GM18519 (cell line): ENCODE measurements around the gene SYT9.
A peak's percentile ranks its signal among the peaks of the same experiment; 100 is the strongest.
"Not testable (repeated sequence)": the region's sequence is repeated elsewhere in the genome, so short reads cannot be mapped to it uniquely, and the experiment has no call there.

Experiments used
- ATAC-seq: cut with Tn5 transposase; IDR thresholded peaks from one replicate; pipeline ENCODE4 v1.9.1; 2021; ENCODE audit warnings: mild to moderate bottlenecking, moderate library complexity; ENCODE audit not compliant: unreplicated experiment, low FRiP score

Gene SYT9

DNA sequence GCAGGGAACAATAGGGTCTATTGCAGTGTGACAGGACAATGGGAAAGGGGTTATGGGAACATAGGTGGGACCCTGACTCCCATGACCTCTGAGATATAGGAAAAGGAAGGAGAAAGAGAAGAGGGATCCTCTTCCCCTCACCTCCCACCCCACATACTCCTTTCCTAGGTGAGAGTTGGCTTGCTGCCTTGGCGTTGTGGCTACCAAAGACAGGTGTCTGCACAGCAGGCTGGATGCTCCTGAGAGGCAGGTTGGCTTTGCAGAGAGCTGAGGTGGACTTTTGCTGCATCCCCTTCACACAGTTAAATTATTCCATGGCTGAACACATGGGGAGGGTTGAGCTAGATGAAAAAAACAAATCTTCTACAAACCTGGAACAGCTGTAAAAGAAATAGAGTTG lies 80.7 kb downstream of the SYT9 start:
- no peak for ATAC-seq

DNA sequence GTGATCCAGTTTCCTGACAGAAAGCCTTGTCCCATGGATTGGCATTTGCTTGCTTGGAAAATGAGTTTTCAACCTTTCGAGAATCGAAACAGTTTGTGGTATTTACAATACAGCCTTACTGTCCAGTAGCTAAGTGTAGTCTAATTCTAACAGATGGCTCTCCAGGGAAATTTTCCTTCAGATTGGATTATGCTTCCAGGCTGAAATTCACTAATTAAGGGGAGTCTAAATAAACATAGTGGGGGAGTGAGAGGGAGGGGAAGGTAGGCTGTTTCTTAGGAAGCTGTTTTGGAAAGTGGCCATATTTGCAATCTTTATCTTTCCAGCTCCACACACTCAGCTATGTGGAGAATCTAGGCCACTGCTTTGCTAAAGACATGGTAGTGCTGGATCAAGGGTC lies 81.3 kb downstream of the SYT9 start:
- no peak for ATAC-seq

DNA sequence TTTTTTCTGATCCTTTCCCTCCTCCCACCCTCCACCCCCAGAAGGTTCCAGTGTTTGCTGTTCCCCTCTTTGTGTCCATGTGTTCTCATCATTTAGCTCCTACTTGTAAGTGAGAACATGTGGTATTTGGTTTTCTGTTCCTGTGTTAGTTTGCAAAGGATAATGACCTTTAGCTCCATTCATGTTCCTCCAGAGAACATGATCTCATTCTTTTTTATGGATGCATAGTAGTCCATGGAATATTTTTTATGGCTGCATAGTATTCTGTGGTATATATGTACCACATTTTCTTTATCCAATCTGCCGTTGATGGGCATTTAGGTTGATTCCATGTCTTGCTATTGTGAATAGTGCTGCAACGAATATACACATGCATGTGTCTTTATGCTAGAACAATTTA lies 83.7 kb downstream of the SYT9 start:
- not testable (repeated sequence) for ATAC-seq

DNA sequence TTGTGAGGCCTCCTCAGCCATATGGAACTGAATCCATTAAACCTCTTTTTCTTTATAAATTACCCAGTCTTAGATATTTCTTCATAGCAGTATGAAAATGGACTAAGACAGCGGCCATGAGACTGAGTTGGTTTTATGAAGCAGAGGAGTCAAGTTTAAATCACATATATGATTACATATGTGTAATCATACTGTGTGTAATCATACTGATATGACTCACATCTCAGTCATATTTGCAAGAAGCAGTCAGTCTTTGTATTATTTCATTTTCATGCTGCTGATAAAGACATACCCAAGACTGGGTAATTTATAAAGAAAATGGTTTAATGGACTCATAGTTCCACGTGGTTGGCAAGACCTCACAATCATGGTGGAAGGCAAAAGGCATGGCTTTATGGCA lies 89.8 kb downstream of the SYT9 start:
- ATAC-seq, result no peak

DNA sequence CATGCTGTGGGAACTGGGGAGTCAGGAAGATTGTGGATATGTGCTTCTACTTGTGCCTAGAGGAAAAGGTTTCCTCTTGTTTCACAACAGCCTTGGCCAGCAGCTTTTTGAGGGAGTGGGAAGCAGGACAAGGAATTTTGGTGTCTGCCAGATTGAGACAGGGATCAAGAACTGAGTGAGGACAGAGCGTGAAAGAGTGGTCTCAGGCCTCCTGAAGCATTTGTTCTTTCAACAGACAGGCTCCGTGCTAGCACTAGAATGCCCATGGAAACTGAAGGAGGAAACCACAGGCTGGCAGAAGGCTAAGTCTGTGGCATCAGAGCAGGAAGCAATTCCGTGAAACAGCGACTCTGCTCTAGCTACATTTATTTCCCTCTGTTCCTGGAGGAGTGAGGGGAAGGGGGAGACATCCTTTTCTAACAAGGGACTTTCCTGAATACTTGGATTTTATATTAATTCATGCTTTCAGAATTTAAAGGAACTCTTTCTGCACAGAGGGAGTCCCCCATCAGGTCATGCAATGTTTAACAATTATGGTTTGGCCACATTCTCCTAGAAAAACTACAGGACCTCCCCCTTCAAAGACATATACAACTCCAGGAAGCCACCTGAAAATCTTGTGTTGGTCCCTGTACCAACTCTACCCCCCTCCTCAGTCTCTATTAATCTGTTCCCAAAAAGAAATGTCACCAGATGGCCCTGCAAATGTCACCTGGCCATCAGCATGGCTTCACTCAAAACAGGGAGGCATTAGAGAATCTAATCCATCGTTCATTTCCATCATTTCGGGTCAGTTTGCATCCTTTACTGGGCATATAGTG lies 96.1 kb downstream of the SYT9 start:
- no peak for ATAC-seq

DNA sequence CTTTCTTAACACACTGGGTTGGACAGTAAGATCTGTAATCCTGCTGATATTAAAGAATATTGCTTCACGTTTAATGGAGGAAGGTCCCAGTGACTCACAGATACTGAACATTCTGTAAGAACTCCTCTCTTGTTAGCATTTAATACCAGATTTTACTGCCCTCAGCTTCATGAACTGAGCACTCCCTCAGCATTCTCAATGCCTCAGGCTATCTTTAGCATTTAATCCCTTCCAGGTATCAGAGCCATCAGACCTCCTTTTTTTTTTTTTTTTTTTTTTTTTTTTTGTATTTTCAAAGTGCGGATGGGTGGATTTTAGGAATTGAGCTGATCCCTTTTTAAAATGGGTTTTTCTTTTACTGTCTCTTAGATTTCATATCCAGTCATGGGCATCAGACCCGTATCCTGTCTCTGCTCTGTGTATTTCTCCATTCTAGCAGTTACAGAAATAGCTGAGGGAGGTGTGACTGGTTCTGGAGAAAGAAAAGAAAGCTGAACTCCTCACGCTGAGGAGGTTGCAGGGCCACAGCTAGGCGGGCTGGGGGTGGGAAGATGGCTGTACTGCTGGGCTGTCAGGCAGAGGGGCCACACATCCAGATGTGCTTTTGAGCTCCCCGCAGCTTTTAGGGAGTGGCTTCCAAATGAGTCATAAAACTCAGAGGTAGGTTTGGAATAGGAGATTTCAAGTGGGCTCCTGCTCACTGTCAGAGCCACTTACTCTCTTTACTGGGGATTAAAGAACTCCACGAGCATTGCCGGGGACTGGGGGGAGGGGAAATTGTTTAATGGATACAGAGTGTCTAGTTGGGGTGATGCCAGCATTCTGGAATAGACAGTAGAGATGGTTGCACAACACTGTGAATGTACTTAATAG lies 97.0 kb downstream of the SYT9 start:
- ATAC-seq, result no peak

DNA sequence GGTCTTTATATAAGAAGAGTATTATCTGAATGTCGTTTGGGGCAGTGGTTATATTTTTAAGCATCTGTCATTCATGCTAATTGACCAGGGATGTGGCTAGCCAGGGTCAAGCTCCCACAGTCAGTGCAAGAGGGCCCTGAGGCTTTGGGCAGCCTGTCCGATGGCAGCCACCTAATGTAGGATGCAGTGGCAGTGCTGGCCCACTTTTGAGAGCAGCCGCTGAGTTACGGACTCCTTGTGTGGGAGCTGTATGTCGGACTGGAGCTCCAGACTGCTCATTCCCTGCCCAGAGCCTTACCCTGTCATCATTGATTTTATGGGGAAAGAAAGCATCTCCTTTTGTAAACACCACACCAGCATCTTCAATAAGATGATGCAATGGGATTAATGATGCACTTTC lies 99.5 kb downstream of the SYT9 start:
- ATAC-seq, result no peak

DNA sequence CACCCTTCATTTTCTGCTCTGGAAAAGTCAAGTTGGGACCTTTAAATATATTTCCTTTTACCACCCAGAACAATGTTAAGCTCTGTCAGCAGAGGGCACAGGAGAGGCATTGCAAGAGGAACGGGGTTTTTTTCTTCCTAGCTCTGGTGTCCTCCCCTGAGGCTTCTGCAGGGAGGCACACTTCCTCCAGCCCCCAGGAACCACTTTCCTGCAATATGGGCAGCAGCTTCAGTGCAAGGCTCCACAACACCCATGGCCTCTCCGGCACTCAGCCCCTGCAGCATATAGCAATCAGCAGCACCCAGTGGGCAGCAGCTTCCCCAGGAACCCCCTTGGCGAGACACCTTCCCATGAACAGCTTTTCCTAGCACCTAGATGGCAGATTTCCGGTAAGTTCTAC lies 101.4 kb downstream of the SYT9 start:
- no peak for ATAC-seq

DNA sequence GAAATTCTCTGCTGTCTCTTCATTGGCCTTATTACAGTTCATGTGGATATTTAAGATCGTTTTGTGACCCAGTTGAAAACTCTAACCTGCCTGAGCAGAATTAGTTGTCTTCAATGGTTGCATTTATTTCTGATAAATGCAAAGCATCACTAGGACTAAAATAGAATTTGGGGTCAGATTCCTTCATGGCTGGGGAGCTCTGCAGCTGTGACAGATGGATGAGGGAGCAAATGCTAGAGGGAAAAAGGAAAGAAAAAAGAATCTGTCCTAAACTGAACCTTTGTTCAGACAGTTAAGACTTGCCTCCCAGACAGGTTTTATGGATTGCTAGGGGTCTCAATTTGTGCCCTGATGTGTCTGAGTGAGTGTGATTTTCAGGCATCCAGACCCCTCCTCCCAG lies 113.0 kb downstream of the SYT9 start:
- no peak for ATAC-seq

DNA sequence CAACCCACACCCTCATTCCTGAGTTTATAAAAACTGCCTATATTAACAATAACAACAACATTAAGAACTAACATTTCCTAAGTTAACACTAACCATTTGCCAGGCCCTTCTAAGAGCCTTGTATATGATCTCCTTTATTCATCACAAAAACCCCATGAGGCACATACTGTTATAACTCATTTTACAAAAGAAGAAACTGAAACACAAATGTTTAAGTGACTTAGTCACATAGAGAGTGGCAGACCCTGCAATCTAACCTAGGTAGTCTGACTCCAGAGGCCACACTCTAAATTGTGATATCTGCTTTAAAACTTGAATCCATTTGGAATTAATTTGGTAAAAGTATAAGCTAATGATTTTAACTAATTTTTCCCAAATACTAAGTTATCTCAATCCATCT lies 116.1 kb downstream of the SYT9 start:
- no peak for ATAC-seq

DNA sequence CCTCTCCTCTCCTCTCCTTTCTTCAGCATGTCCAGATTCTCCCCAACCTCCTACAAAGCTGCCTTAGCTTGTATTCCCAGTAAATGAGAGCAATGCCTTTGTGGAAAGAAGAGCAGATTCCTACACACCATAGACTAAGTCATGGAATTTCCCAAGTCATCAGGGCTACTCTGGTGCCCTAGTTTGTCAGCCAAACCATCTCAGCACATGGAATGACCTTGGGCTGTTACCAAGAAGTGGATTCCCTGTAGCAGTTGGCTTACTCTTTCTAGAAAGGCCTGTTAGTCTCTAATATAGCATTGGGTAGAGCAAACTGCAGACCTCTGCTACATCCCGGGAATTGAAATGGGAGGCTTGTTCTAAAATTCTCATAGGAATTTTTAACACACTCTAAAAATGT lies 124.7 kb downstream of the SYT9 start:
- no peak for ATAC-seq

DNA sequence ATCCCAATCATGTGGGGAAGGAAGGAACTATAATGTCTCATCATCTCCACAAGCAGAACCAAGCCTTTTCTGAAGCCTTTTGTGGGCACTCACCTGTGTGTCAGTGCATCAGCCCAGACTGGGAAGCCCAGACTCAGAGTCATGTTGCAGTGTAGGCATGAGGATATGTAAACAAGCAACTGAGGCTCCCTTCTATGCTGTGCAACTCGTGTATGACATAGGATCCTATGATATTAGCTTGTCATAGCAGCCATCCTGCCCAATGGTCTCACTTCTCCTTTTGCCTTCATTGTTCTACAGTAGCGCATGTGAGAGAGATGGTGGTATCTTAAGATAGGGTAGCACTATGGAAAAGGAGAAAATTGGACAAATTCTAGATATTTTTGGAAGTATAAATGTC lies 130.2 kb downstream of the SYT9 start:
- ATAC-seq, result peak; percentile 78

DNA sequence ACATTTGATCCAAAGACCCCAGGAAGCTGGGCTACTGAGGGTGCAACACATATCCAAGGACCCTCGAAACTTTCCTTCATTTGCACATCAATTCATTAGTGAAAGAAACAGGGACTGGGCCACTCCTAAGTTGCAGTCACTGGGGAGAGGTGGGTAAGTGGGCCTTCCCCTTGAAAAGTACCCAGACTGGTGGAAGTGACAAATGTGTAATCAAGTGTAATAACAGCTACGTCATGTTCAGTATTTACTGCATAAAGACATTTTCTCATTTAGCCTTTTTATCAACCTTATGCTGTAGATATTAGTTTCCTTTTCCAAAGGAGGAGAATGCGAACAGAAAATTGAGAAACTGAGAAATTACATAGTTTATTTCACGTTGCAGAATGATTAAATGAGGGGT lies 131.7 kb downstream of the SYT9 start:
- ATAC-seq, result no peak

DNA sequence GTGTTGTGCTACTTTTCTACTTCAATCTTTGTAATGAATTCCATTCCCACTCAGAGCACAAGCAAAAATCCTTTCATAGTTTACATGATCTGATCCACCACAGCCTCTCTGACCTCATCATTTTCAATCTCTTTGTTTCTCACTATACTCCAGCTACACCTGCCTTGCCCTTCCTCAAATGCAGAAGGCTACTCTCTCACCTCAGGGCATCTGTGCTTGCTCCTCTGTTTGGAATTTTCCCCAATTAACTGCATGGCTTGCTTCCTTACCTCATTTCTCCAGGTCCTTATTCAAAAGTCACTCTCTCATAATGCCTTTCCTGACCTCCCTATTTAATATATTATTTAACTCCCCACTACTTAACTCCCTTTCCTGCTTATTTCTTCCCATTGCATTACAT lies 133.0 kb downstream of the SYT9 start:
- no peak for ATAC-seq

DNA sequence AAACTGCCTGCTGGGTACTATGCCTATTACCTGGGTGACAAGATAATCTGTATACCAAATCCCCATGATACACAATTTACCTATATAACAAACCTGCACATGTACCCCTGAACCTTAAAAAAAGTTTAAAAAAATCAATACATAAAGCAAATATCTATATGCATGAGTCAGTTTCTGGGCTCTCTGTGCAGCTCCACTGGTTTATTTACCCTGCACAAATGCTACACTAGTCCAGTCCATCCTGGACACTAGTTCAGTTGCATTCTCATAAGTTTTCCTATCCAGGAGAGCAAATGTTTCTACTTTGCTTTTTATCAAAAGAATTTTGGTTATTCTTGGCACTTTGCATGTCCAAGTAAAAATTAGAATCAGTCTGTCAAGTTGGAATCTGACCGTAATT lies 133.8 kb downstream of the SYT9 start:
- no peak for ATAC-seq

DNA sequence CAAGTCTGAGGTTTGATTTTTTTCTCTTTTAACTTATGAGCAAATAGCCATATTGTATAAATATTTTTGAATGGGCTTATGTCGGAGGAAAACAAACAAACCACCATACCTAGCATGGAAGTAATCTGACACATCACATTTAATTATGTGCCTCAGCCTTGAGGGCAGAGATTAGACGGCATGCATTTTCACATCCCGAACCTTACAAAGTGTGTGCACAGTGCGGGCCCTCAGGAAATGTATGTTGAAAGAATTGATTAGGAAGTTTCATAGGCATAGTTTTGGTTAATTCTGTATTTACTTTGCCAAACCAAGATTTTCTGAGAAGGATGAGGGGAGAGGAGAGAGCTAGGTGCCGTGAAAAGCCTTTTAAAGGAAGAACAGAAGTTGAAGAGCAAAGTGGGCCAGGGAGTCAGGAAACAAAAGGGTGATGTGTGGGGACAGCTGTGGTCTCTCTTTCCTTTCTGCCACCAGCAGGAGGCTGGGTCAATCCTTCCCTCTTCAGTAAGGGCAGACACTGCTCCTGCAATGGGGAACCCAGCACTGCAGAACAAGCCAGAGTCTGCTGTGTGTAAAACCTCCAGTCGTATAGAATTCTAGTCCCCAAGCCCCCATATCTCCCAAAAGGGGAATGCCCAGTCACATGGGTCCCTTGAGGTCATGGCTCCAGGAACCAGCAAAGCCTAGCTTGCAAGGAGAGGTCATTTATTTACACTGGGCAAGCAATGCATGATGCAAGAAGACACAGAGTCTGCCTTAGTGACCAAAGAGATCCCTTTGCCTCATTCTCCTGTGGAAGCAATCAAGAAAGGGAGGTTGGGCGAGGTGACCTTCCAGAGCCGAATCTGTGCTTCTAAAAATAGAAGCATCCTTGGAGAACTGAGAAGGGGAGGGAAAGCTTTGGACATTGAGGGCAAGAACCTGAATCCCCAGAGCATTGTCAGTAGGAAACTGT lies 162.5 kb downstream of the SYT9 start:
- ATAC-seq, result no peak

DNA sequence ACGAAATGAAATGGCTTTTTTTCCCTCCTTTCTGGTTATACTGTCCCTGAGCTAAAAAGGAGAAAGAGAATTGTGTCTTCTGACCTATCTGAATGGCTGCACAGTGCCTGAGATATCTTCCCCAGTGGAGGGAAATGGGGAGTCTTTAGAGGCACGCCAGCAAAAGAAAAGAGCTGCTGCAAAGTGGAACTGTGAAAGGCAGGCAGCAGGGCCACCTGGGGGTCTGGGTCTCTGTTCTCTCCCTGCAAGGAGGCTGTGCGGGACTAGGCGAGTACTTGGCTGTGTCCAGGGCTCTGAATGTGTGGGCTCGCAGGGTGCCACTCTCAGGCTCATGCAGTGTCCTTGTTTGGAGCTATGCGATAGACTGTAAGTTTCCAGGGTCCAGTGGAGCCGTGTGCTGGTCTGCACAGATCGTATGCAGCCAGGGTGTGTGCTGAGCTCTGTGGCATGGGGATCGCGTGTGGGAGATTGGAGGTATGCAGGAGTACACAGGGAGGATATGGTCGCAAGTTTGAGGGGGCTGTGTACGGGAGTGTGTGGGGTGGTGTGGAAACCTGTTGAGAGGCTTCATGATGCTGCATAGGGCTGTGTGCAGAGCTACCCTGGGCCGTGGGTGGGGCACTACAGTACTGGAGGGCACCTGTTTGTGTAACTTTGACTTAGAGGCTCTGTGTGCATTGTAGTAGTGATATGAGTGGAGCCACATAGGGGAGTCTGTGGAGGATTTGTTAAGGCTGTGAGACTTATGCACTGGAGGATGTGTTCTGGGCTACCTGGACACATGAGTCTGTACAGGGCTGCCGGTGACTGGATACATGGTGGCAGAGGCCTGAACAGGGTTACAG lies 163.5 kb downstream of the SYT9 start:
- ATAC-seq, result no peak

DNA sequence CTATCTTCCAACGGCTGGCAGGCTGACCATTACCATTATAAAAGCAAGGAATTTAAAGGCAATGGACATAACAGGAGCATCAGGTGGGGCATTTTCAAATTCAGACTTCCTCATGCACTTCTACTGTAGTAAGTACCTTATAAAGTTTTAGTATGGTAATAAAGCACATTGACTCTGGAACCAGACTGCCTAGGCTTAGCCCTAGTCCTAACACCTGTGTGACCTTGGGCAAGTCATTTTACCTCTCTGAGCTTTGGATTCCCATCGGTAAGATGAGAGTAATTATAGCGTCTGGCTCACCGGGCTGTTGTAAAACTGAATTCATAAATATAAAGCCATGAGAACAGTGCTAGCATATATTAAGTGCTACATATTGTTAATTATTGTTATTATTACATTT lies 164.4 kb downstream of the SYT9 start:
- no peak for ATAC-seq

DNA sequence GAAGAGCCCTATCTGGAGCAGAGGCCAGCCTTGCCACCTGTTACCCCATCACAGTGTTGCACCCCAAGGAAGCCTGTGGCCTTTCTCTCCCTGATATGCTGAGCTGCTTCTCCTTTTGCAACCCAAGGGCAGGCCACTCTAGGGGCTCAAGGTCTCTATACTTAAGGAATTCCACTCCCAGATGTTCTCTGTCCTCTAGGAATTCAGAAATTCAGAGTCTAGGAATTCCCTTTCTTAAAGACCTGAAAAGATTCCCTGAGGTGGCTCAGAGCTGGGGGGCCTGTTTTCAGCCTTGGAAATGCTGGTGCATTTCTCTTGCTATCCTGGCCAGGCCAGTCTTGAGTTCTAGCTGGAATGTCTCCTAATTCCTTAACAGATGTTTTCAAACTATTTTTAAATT lies 165.6 kb downstream of the SYT9 start:
- ATAC-seq, result no peak

DNA sequence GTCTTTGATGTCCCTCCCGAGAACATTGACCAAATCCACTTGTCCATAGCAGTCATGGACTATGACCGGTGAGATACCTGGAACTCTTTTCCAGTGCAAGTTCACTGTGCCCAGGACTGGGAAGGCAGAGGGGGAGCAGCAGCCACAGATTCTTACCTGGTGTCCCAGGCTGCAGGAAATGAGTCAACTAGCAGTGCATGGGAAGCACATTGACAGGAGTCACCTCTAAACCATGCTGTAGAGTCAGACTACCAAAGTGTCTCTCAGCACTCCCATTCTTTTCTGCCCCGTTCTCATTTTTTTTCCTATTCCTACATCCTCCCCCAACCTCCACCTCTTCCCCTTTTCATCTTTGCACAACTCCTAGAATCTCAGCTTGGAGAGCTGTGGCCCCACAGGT lies 166.4 kb downstream of the SYT9 start:
- ATAC-seq, result no peak
